ENCODE measurements around the gene H1-8. TPM values are rescaled to one million over a fixed set of nuclear protein-coding genes. Genes with fewer than 3 reads are reported as not detected.

The H1-8 gene
- polyA plus RNA-seq, 2 donors: not detected

DNA sequence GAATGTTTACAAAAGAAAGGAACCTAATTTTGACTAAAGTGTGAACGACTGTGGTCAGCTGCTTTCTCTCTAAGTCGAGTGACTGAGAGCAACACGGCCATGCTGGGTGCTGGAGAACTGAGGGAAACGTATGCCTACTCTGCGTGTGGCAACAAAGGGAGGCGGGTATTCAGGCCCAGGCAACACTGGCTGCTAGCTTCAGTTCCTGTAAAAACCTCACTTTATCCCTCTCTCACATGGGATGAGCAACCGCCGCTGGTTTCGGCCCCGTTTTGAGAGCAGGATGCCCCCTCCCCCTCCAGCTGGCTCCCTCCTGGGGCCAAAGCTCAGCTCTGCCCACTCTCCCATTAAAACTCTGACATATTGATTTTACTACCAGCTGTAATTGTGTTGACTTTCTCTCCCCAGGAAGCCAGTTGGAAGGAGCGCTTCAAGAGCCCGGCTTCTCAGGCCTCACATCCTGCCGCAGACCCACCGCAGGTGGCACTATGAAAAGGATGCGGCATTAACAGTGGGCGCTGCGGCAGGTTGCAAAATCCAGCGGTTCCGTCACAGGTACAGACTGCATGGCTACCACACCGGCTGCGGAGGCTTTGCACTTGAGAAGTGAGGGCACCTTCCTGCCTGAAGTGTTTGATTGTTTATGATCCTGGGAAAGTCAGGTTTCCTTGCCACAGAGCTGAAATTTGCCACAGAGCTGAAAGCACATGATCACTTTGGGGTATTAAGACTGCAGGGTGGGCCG lies 50.8 kb downstream of the H1-8 start:
- 61 to 64% methylated on average over 22 of the region's 22 CpGs for WGBS, 2 donors
- H3K4me1 ChIP-seq (ENCODE audit: control insufficient read depth in 2 of 2, insufficient read depth in 2 of 2, low read length in 1 of 2): peaks cover 5 to 19% of the 10 kb centered on the region in 2 donors
- H3K36me3 ChIP-seq (ENCODE audit: control insufficient read depth in 2 of 2, insufficient read depth in 2 of 2, low read length in 1 of 2): no peaks in the 10 kb centered on the region
- H3K9me3 ChIP-seq (ENCODE audit: control insufficient read depth in 2 of 2, insufficient read depth in 1 of 2, low read depth in 1 of 2, low read length in 1 of 2): no peaks in the 10 kb centered on the region
- peak overlapping the region; percentile 68 to 78 for H3K27ac ChIP-seq (ENCODE audit: low read depth in 2 of 2, low read length in 1 of 2)
- no peaks in the 10 kb centered on the region for H3K27me3 ChIP-seq (ENCODE audit: control insufficient read depth in 1 of 2, insufficient read depth in 2 of 2, low read length in 2 of 2)
- no peak overlapping the region for H3K4me3 ChIP-seq (ENCODE audit: low read depth in 1 of 2, low read length in 2 of 2)

DNA sequence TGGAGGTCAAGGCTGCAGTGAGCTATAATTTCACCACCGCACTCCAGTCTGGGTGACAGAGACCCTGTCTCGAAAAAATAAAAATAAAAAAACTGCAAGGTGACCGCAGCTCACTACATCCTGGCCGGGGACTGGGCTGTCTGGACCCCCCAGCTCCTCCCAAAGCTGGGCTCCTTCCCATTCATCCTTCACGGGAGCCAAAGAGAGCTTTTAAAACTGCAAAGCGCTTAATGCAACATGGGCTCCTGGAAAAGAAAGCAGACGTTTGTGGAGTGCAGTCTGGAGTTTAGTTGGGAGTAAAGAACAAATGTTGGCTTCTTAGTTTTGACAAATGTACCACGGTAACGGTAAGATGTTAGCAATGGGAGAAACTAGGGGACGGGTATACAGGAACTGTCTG lies 51.4 kb downstream of the H1-8 start:
- WGBS, 2 donors: 64 to 71% methylated on average over 10 of the region's 10 CpGs
- peaks cover 5 to 19% of the 10 kb centered on the region in 2 donors for H3K4me1 ChIP-seq (ENCODE audit: control insufficient read depth in 2 of 2, insufficient read depth in 2 of 2, low read length in 1 of 2)
- H3K27ac ChIP-seq (ENCODE audit: low read depth in 2 of 2, low read length in 1 of 2): no peak overlapping the region
- no peaks in the 10 kb centered on the region for H3K9me3 ChIP-seq (ENCODE audit: control insufficient read depth in 2 of 2, insufficient read depth in 1 of 2, low read depth in 1 of 2, low read length in 1 of 2)
- no peak overlapping the region for H3K4me3 ChIP-seq (ENCODE audit: low read depth in 1 of 2, low read length in 2 of 2)
- H3K36me3 ChIP-seq (ENCODE audit: control insufficient read depth in 2 of 2, insufficient read depth in 2 of 2, low read length in 1 of 2): no peaks in the 10 kb centered on the region
- no peaks in the 10 kb centered on the region for H3K27me3 ChIP-seq (ENCODE audit: control insufficient read depth in 1 of 2, insufficient read depth in 2 of 2, low read length in 2 of 2)

DNA sequence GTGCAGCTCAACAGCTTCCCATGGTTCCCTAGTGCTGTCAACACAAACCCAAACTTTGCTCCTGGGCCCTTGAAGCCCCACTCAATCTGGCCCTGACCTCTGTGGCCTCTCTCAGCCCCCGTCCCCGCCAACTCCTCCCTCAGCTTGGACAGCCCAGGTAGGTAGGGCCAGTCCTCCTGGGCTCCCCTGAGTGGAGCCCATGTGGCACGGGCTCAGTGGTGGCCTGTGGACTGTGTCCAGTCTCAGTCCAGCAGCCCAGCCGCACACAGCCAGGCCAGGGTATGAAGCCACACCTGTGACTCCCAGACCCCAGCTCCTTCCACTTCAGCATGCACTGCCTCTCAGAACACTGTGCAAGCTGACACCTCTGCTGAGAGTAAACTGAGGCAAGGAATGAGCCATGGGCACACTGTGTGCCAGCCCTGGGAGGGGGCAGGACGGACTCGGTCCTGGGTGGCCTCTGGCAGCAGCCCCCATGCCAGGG lies 52.0 kb downstream of the H1-8 start:
- peaks cover 8 to 19% of the 10 kb centered on the region in 2 donors for H3K4me1 ChIP-seq (ENCODE audit: control insufficient read depth in 2 of 2, insufficient read depth in 2 of 2, low read length in 1 of 2)
- WGBS, 2 donors: 84 to 90% methylated on average over 6 of the region's 6 CpGs
- no peak overlapping the region for H3K4me3 ChIP-seq (ENCODE audit: low read depth in 1 of 2, low read length in 2 of 2)
- peak overlapping the region; percentile 59 to 67 for H3K27ac ChIP-seq (ENCODE audit: low read depth in 2 of 2, low read length in 1 of 2)
- H3K9me3 ChIP-seq (ENCODE audit: control insufficient read depth in 2 of 2, insufficient read depth in 1 of 2, low read depth in 1 of 2, low read length in 1 of 2): no peaks in the 10 kb centered on the region
- no peaks in the 10 kb centered on the region for H3K36me3 ChIP-seq (ENCODE audit: control insufficient read depth in 2 of 2, insufficient read depth in 2 of 2, low read length in 1 of 2)
- no peaks in the 10 kb centered on the region for H3K27me3 ChIP-seq (ENCODE audit: control insufficient read depth in 1 of 2, insufficient read depth in 2 of 2, low read length in 2 of 2)

DNA sequence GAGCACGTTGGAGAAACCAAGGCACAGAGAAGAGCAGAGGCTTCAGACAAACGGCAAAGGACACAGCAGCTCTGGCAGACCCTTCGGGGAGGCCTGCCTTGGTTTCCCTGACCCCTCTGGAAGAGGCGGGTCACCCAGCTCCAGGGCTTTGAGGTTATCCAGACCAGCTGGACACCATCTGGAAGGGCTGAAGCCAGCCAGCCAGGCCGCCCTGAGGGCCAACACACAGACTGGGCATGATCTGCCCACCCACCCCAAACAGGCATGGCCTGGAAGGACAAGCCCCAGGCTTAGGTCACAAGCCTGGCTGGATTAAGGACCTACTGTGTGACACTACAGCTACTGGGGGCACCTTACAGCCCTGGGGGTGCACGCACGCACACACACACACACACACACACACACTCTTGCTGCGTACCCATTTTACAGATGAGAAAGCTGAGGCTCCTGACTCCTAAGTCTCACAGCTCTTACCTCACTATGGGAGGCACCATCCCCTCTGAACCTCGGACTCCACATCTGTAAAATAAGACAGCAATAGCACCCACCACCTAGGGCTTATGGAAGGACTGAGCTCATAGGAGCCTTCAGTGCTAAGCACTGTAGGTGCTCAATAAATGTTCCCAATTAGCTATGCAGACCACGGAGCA lies 52.7 kb downstream of the H1-8 start:
- no peaks in the 10 kb centered on the region for H3K9me3 ChIP-seq (ENCODE audit: control insufficient read depth in 2 of 2, insufficient read depth in 1 of 2, low read depth in 1 of 2, low read length in 1 of 2)
- peaks cover 11 to 19% of the 10 kb centered on the region in 2 donors for H3K4me1 ChIP-seq (ENCODE audit: control insufficient read depth in 2 of 2, insufficient read depth in 2 of 2, low read length in 1 of 2)
- H3K4me3 ChIP-seq (ENCODE audit: low read depth in 1 of 2, low read length in 2 of 2): no peak overlapping the region
- peak overlapping the region; percentile 59 to 82 for H3K27ac ChIP-seq (ENCODE audit: low read depth in 2 of 2, low read length in 1 of 2)
- H3K36me3 ChIP-seq (ENCODE audit: control insufficient read depth in 2 of 2, insufficient read depth in 2 of 2, low read length in 1 of 2): no peaks in the 10 kb centered on the region
- H3K27me3 ChIP-seq (ENCODE audit: control insufficient read depth in 1 of 2, insufficient read depth in 2 of 2, low read length in 2 of 2): no peaks in the 10 kb centered on the region
- 62 to 70% methylated on average over 9 to 10 of the region's 10 CpGs for WGBS, 2 donors

DNA sequence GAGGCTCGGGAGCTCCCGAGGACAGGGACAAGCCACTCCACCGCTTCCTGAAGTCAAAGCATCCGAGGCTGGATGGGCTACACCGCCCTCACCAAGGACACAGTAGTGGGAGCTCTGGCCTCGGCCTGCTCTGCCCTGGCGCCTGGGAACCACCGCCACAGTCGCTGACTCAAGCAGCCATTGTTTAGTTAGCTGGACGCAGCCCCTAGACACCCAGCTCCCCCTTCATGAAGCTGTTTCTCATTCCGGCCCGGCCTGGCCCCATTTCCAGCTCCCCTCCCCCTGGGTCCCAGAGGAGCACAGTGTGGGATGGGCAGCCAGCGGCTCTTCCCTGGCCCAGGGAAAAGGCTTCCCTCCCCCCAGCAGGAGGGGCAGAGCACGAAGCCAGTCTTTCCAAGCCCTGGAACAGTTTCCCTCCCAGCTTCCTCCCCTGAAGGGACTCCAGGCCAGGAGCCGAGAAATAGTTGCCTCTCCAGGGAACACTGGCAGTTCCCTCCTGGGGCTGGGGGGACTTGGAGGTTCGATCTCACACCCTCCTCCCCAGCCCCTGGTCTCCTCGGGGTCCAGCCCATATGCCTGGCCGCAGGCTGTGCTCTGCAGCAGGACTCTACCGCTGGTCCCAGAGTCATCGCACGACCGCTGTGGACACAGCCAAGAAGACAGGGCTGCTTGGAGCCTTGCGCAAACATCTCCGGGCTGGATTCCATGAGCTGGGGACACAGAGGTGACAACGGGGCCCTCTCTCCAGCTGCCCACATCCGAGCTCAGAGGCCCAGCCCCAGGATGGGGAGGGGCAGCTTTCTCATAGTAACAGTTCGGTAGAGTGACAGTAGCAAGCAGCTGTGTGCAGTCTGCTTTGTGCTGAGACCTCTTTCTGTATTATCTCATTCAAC lies 53.5 kb downstream of the H1-8 start:
- no peaks in the 10 kb centered on the region for H3K27me3 ChIP-seq (ENCODE audit: control insufficient read depth in 1 of 2, insufficient read depth in 2 of 2, low read length in 2 of 2)
- peaks cover 11 to 19% of the 10 kb centered on the region in 2 donors for H3K4me1 ChIP-seq (ENCODE audit: control insufficient read depth in 2 of 2, insufficient read depth in 2 of 2, low read length in 1 of 2)
- no peak overlapping the region for H3K4me3 ChIP-seq (ENCODE audit: low read depth in 1 of 2, low read length in 2 of 2)
- peak overlapping the region; percentile 71 to 82 for H3K27ac ChIP-seq (ENCODE audit: low read depth in 2 of 2, low read length in 1 of 2)
- no peaks in the 10 kb centered on the region for H3K36me3 ChIP-seq (ENCODE audit: control insufficient read depth in 2 of 2, insufficient read depth in 2 of 2, low read length in 1 of 2)
- H3K9me3 ChIP-seq (ENCODE audit: control insufficient read depth in 2 of 2, insufficient read depth in 1 of 2, low read depth in 1 of 2, low read length in 1 of 2): no peaks in the 10 kb centered on the region
- 47 to 54% methylated on average over 27 of the region's 27 CpGs for WGBS, 2 donors

DNA sequence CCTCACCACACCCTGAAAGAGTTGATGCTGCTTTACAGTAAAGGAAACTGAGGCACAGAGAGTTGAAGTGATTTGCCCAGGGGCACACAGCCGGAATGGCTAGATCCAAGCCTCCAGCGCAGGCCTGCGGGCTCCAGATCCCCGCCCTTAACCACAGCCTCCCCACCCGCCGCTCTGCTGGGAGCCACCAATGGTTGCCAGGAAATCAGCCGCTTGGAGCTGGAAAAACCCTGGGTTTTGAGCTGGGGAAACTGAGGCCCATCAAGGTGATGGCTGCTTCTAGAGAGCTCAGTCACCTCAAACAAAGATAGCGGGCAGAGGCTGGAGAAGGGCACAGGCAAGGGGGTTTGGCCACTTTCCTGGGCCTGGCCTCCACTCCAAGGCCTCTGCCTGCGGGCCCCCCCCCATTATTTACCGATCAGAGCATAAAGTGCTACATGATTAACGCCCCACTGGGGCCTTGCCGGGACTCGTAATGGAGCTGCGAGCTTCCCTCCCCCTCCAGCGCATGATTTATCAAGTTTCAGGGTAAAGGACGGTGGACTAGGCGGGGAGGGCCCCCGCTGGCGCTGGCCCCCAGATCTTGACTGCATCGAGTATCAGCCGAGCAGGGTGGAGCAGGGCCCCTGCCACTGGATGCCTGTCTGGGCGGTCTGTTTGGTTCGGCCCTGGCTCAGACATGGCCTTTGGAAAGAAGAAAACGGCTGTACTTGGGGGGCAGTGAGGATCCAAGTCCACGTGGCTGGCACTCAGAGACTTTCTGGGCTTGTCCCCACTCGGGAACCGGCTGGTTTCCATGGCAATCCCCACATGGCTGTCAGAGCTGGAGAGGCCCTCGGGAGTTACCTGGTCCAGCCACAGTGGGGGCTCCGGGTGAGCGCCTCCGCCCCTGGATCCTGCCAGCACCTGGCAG lies 54.4 kb downstream of the H1-8 start:
- WGBS, 2 donors: 34 to 43% methylated on average over 31 of the region's 31 CpGs
- H3K27ac ChIP-seq (ENCODE audit: low read depth in 2 of 2, low read length in 1 of 2): peak overlapping the region; percentile 71 to 82
- no peaks in the 10 kb centered on the region for H3K9me3 ChIP-seq (ENCODE audit: control insufficient read depth in 2 of 2, insufficient read depth in 1 of 2, low read depth in 1 of 2, low read length in 1 of 2)
- H3K4me1 ChIP-seq (ENCODE audit: control insufficient read depth in 2 of 2, insufficient read depth in 2 of 2, low read length in 1 of 2): peaks cover 14 to 16% of the 10 kb centered on the region in 2 donors
- no peaks in the 10 kb centered on the region for H3K36me3 ChIP-seq (ENCODE audit: control insufficient read depth in 2 of 2, insufficient read depth in 2 of 2, low read length in 1 of 2)
- H3K27me3 ChIP-seq (ENCODE audit: control insufficient read depth in 1 of 2, insufficient read depth in 2 of 2, low read length in 2 of 2): no peaks in the 10 kb centered on the region
- H3K4me3 ChIP-seq (ENCODE audit: low read depth in 1 of 2, low read length in 2 of 2): no peak overlapping the region

DNA sequence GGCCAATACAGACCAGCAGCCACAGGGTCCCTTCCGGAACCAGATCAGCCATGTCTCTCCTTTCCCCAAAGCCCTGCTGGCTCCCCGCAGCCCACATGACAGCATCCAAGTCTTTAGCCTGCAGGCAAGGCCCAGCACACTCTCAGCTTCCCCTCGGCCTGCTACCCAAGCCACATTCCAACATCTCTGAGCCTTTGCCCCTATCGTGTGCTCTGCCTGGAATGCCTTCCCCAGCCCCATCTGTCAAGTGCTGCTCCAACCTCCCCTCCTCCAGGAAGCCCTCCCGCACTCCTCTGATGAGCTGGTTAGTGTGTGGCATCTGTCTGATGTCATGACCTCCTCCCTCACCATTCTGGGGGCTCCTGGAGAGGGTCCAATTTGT lies 55.0 kb downstream of the H1-8 start:
- no peak overlapping the region for H3K4me3 ChIP-seq (ENCODE audit: low read depth in 1 of 2, low read length in 2 of 2)
- peak overlapping the region; percentile 71 to 82 for H3K27ac ChIP-seq (ENCODE audit: low read depth in 2 of 2, low read length in 1 of 2)
- WGBS, 2 donors: 43 to 67% methylated on average over 5 of the region's 5 CpGs

DNA sequence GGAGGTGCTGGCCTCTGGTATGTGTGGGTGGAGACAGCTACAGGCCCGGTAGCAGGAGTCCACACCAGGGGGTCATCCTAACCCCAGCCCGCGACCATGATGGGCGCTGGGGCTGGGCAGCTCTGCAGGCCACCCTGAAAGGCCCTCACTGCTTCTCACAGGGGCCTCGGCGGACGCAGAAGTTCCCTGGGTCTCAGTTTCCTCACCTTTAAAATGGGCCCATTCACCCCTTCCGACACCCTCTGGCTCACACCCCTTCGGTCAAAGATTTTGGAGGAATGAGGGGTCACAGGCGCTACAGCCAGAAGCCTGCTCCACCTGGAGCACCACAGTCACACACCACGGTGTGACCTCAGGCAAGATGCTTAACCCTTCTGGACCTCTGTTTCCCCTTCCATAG lies 55.5 kb downstream of the H1-8 start:
- H3K4me3 ChIP-seq (ENCODE audit: low read depth in 1 of 2, low read length in 2 of 2): no peak overlapping the region
- H3K36me3 ChIP-seq (ENCODE audit: control insufficient read depth in 2 of 2, insufficient read depth in 2 of 2, low read length in 1 of 2): no peaks in the 10 kb centered on the region
- 82 to 84% methylated on average over 11 of the region's 11 CpGs for WGBS, 2 donors
- no peaks in the 10 kb centered on the region for H3K27me3 ChIP-seq (ENCODE audit: control insufficient read depth in 1 of 2, insufficient read depth in 2 of 2, low read length in 2 of 2)
- peak overlapping the region; percentile 33 to 82 for H3K27ac ChIP-seq (ENCODE audit: low read depth in 2 of 2, low read length in 1 of 2)
- H3K9me3 ChIP-seq (ENCODE audit: control insufficient read depth in 2 of 2, insufficient read depth in 1 of 2, low read depth in 1 of 2, low read length in 1 of 2): no peaks in the 10 kb centered on the region
- H3K4me1 ChIP-seq (ENCODE audit: control insufficient read depth in 2 of 2, insufficient read depth in 2 of 2, low read length in 1 of 2): peaks cover 16 to 17% of the 10 kb centered on the region in 2 donors

More for the DNA sequence above, 55.0 kb downstream of the H1-8 start:
- H3K36me3 ChIP-seq (ENCODE audit: control insufficient read depth in 2 of 2, insufficient read depth in 2 of 2, low read length in 1 of 2): no peaks in the 10 kb centered on the region
- peaks cover 16 to 17% of the 10 kb centered on the region in 2 donors for H3K4me1 ChIP-seq (ENCODE audit: control insufficient read depth in 2 of 2, insufficient read depth in 2 of 2, low read length in 1 of 2)
- H3K27me3 ChIP-seq (ENCODE audit: control insufficient read depth in 1 of 2, insufficient read depth in 2 of 2, low read length in 2 of 2): no peaks in the 10 kb centered on the region
- H3K9me3 ChIP-seq (ENCODE audit: control insufficient read depth in 2 of 2, insufficient read depth in 1 of 2, low read depth in 1 of 2, low read length in 1 of 2): no peaks in the 10 kb centered on the region
